K562 (cell line): ENCODE results near the gene KIT. TPM values are rescaled to one million over a fixed set of nuclear protein-coding genes. Genes with fewer than 3 reads are reported as not detected.

Source experiments
- CREB3 ChIP-seq: fragments of 450-650 bp; conservative IDR thresholded peaks from 2 replicates; pipeline ENCODE4 v1.6.1; 2016; ENCODE audit warnings: missing genetic modification characterization, low read depth, mild to moderate bottlenecking, missing compliant biosample characterization, moderate library complexity
- FOXK1 ChIP-seq: sonication (generic); formaldehyde crosslinking; IDR thresholded peaks from 2 replicates; pipeline ENCODE4 v1.8.0; 2022; ENCODE audit warnings: missing genetic modification reagents, mild to moderate bottlenecking, borderline replicate concordance
- L3MBTL2 ChIP-seq: fragments of 450-650 bp; IDR thresholded peaks from 2 replicates; pipeline ENCODE4 v1.6.1; 2016; ENCODE audit warnings: mild to moderate bottlenecking, moderate library complexity
- MECOM ChIP-seq: fragments of 250-450 bp; sonication (Bioruptor Pico); IDR thresholded peaks from 2 replicates; pipeline ENCODE4 v1.8.0; 2022; ENCODE audit warnings: inconsistent platforms
- RBBP5 ChIP-seq: fragments of 200-600 bp; sonication (generic); IDR thresholded peaks from 2 replicates; pipeline ENCODE4 v1.6.1; 2012; ENCODE audit warnings: borderline replicate concordance, mild to moderate bottlenecking, low read length, control low read depth, inconsistent platforms; ENCODE audit not compliant: insufficient read depth, poor library complexity, severe bottlenecking
- RBM17 ChIP-seq: fragments of 200-400 bp; formaldehyde crosslinking; IDR thresholded peaks from 2 replicates; pipeline ENCODE4 v1.6.1; 2017; ENCODE audit warnings: low read depth, mild to moderate bottlenecking, low read length, borderline replicate concordance
- RHOXF2B ChIP-seq: fragments of 250-450 bp; sonication (Bioruptor Pico); conservative IDR thresholded peaks from 2 replicates; pipeline ENCODE4 v1.5.1; 2021
- ZNF140 ChIP-seq: fragments of 250-450 bp; sonication (Bioruptor Pico); IDR thresholded peaks from 2 replicates; pipeline ENCODE4 v1.8.0; 2021; ENCODE audit warnings: moderate library complexity, mild to moderate bottlenecking, inconsistent platforms
- ZNF395 ChIP-seq: fragments of 200-800 bp; sonication (Bioruptor generic); IDR thresholded peaks from 2 replicates; pipeline ENCODE4 v1.6.1; 2017; ENCODE audit warnings: missing genetic modification characterization, missing compliant biosample characterization
- polyA plus RNA-seq, 8 experiments: library from polyadenylated mRNA; depleted of rRNA in 4 of 8; stranded (reverse) in 5 of 8; unstranded in 3 of 8; fragments of >200 nt; fragmentation: Nextera tagmentation in 2 of 8; fragmentation: Illumina TruSeq in 1 of 8; extraction: Ambion mirVana in 2 of 8; extraction: Trizol in 1 of 8; gene quantifications; 2 replicates each; pipeline versions ENCODE4 v1.2.1 to v1.2.3, GENCODE V29; 2011 to 2014; ENCODE audit warnings: inconsistent platforms in 1 of 8, missing spikeins in 1 of 8
- total RNA-seq, 7 experiments: library from RNA; depleted of rRNA in 6 of 7; stranded (reverse); fragments of >200 nt in 6 of 7; fragmentation: Illumina TruSeq in 2 of 7; extraction: Trizol in 2 of 7; gene quantifications; 2 replicates each; pipeline versions ENCODE4 v1.2.1 to v1.2.3, GENCODE V29; 2011 to 2021; ENCODE audit warnings: low replicate concordance in 1 of 7
- TF ChIP-seq, protein P1 (sequence below): fragments of 450-650 bp; conservative IDR thresholded peaks from 2 replicates; pipeline ENCODE4 v1.6.1; 2016; ENCODE audit warnings: missing genetic modification characterization, low read depth, mild to moderate bottlenecking, control low read depth, missing compliant biosample characterization
- TF ChIP-seq, protein P2 (sequence below): fragments of 450-650 bp; IDR thresholded peaks from 2 replicates; pipeline ENCODE4 v1.6.1; 2014; ENCODE audit warnings: low read depth, mild to moderate bottlenecking, moderate library complexity, borderline replicate concordance

The KIT gene
- total and polyA plus RNA-seq, 9 of the 15 experiments (the other 6 are each of a cell fraction or from before 2014, with no cell fraction given), result 0.27 to 5.6 (median 0.57) TPM

DNA sequence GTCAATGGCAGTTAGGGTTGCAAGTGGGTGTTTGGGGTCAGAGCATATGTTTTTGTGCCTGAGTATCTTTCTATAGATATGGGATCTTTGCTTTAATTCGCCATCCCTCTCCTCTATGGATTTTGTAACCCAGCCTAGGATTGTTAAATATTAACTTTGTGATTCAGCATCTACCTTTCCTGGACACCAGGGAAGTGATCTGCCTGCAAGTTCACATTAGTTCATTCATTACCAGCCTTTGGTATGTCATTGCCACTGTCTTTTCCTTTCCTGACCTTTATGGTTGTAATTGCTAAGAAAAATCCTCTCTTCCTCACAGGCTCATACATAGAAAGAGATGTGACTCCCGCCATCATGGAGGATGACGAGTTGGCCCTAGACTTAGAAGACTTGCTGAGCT, 73.8 kb downstream of the KIT start (continued):
- TF ChIP-seq, protein P1, sequence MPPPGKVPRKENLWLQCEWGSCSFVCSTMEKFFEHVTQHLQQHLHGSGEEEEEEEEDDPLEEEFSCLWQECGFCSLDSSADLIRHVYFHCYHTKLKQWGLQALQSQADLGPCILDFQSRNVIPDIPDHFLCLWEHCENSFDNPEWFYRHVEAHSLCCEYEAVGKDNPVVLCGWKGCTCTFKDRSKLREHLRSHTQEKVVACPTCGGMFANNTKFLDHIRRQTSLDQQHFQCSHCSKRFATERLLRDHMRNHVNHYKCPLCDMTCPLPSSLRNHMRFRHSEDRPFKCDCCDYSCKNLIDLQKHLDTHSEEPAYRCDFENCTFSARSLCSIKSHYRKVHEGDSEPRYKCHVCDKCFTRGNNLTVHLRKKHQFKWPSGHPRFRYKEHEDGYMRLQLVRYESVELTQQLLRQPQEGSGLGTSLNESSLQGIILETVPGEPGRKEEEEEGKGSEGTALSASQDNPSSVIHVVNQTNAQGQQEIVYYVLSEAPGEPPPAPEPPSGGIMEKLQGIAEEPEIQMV (tag), result no peak
- no peak for TF ChIP-seq FOXK1 (CRISPR knock-in tag)
- no peak for TF ChIP-seq RBBP5
- TF ChIP-seq CREB3 (tag), result no peak
- no peak for TF ChIP-seq ZNF395 (CRISPR knock-in tag)
- no peak for TF ChIP-seq RHOXF2B (CRISPR knock-in tag)
- no peak for TF ChIP-seq RBM17
- no peak for TF ChIP-seq ZNF140
- no peak for TF ChIP-seq MECOM (CRISPR knock-in tag)
- TF ChIP-seq, protein P2, sequence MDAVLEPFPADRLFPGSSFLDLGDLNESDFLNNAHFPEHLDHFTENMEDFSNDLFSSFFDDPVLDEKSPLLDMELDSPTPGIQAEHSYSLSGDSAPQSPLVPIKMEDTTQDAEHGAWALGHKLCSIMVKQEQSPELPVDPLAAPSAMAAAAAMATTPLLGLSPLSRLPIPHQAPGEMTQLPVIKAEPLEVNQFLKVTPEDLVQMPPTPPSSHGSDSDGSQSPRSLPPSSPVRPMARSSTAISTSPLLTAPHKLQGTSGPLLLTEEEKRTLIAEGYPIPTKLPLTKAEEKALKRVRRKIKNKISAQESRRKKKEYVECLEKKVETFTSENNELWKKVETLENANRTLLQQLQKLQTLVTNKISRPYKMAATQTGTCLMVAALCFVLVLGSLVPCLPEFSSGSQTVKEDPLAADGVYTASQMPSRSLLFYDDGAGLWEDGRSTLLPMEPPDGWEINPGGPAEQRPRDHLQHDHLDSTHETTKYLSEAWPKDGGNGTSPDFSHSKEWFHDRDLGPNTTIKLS, result no peak
- no peak for TF ChIP-seq L3MBTL2
